Measurements from ENCODE around the gene HTR3B. TPM values are rescaled to one million over a fixed set of nuclear protein-coding genes. Genes with fewer than 3 reads are reported as not detected.

Gene HTR3B
- total RNA-seq, 2 donors from 2014 or later, result not detected

- H3K27me3 ChIP-seq (ENCODE audit: control insufficient read depth, insufficient read depth, low read length, poor library complexity, severe bottlenecking), result no peaks in the 10 kb centered on the region
- no peak overlapping the region for H3K4me3 Mint-ChIP-seq
Observed at GRCh38 chr11:113991718-113992458, 87.3 kb downstream of the HTR3B start.

DNA sequence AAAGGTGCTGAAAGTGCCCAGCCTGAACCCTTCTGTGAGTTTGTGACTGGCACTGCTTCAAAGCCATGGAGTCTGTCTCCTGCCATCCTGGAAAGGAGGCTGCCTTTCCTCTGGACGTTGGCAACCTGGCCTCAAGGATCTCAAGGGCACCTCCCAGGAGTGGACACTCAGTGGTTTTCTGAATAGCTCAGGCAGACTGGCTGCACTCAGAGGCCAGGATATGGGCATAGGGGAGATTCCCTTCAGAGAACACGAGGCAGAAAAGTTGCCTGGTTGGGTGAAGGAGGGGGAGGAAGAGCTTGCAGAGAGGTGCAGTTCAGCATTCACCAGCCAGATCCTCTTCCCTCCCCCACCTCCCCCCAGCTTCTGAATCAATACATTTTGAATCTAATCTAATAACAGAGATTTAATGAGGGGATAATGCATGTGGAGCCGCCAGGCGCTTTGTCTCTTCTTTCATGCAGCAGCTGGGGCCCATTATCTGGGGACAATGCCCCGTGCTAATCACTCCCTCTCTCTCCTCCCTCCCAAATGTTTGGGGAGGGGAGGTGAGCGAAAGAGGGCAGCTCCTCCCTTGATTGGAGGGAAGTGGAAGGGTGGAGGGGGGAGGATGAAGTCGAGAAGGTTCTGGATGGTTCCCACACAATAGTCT lies 88.0 kb downstream of the HTR3B start:
- H3K9ac ChIP-seq (ENCODE audit: extremely low read depth, low read length, poor library complexity, severe bottlenecking), result no peak overlapping the region
- no peak for DNase-seq
- H3K4me1 ChIP-seq (ENCODE audit: control insufficient read depth, insufficient read depth, low read length), result peaks cover 7% of the 10 kb centered on the region
- H3K27me3 Mint-ChIP-seq (ENCODE audit: insufficient read depth), result peaks cover 7% of the 10 kb centered on the region
- no peak overlapping the region for H3K27ac Mint-ChIP-seq
- H3K4me1 Mint-ChIP-seq, result peaks cover 9% of the 10 kb centered on the region
- 46 to 58% methylated on average over 2 to 5 of the region's 7 CpGs for WGBS, 2 experiments (ENCODE audit: insufficient coverage in 1 of 2, insufficient read length in 1 of 2)
- no peak for TF ChIP-seq CTCF (conservative IDR thresholded peaks at IDR 0.05)
- H3K9me3 ChIP-seq (ENCODE audit: control insufficient read depth, low read length), result no peaks in the 10 kb centered on the region
- H3K27me3 ChIP-seq (ENCODE audit: control insufficient read depth, insufficient read depth, low read length, poor library complexity, severe bottlenecking), result no peaks in the 10 kb centered on the region
- H3K9me3 Mint-ChIP-seq, result no peaks in the 10 kb centered on the region
- no peak overlapping the region for H3K4me3 Mint-ChIP-seq
- H3K27ac ChIP-seq (ENCODE audit: low read depth, low read length), result no peak overlapping the region
- no peak overlapping the region for H3K4me3 ChIP-seq (ENCODE audit: low read length)
- no peaks in the 10 kb centered on the region for H3K36me3 ChIP-seq (ENCODE audit: control insufficient read depth, insufficient read depth, low read length)
- H3K36me3 Mint-ChIP-seq (ENCODE audit: low read depth), result no peaks in the 10 kb centered on the region

More at GRCh38 chr11:113991718-113992458, 87.3 kb downstream of the HTR3B start:
- TF ChIP-seq CTCF (conservative IDR thresholded peaks at IDR 0.05), result no peak
- peaks cover 9% of the 10 kb centered on the region for H3K4me1 Mint-ChIP-seq
- H3K9me3 Mint-ChIP-seq, result no peaks in the 10 kb centered on the region
- Histone ChIP-seq H3K9me3 (ENCODE audit: control insufficient read depth, low read length) (no peaks in the 10 kb centered on the region), H3K9ac (ENCODE audit: extremely low read depth, low read length, poor library complexity, severe bottlenecking) (no peak overlapping the region), H3K4me1 (ENCODE audit: control insufficient read depth, insufficient read depth, low read length) (peaks cover 7% of the 10 kb centered on the region), H3K27ac (ENCODE audit: low read depth, low read length) (no peak overlapping the region), H3K36me3 (ENCODE audit: control insufficient read depth, insufficient read depth, low read length) (no peaks in the 10 kb centered on the region), H3K4me3 (ENCODE audit: low read length) (no peak overlapping the region)
- no peak overlapping the region for H3K27ac Mint-ChIP-seq
- DNase-seq, result no peak
- peaks cover 3% of the 10 kb centered on the region for H3K27me3 Mint-ChIP-seq (ENCODE audit: insufficient read depth)
- WGBS, 2 experiments (ENCODE audit: insufficient coverage in 1 of 2, insufficient read length in 1 of 2), result 83 to 96% methylated on average over 4 to 7 of the region's 7 CpGs
- no peaks in the 10 kb centered on the region for H3K36me3 Mint-ChIP-seq (ENCODE audit: low read depth)

DNA sequence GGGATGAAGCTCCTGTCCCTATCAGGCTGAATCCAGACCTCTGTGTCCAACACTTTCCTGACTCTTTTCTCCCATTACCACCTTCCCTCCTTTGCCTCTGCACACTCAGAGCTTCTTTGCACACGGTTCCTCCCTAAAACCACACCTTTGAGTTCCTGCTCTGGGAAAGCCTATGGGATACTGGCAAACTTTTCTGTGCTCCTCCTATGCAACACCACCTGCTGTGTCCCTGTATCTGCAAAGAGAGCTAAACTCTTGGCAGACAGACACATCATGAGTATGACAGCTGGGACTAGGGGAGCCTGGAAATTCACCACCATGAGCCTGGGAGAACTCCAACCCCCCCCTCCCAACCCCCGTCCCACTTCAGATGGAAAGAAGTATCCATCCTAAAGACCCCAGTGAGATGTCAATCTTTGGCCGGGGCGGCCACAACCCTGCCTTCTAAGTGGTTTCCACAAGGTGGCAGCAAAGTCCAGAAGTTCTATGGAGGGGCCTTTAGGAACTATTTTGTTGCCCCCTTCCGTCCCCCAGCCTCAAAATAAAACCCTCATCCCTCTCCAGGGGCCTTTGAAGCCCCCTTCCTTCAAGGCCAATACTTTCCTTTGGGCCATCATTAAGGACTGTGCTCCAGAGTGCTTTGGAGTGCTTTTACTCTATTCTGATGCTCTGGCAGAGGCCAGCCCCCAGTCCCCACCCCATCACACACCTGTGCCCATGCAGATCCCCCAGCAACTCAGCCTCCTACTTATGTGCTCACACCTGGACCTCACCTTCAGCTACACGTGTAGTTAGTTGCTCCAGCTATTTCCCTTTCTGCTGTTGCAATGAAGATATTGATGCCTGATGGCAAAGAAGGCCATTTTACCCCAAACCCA lies 89.7 kb downstream of the HTR3B start:
- peak; percentile 86 for TF ChIP-seq CTCF (conservative IDR thresholded peaks at IDR 0.05)
- Histone ChIP-seq H3K27ac (ENCODE audit: low read depth, low read length) (no peak overlapping the region), H3K27me3 (ENCODE audit: control insufficient read depth, insufficient read depth, low read length, poor library complexity, severe bottlenecking) (no peaks in the 10 kb centered on the region), H3K9ac (ENCODE audit: extremely low read depth, low read length, poor library complexity, severe bottlenecking) (no peak overlapping the region), H3K9me3 (ENCODE audit: control insufficient read depth, low read length) (no peaks in the 10 kb centered on the region), H3K4me3 (ENCODE audit: low read length) (no peak overlapping the region), H3K4me1 (ENCODE audit: control insufficient read depth, insufficient read depth, low read length) (peaks cover 7% of the 10 kb centered on the region), H3K36me3 (ENCODE audit: control insufficient read depth, insufficient read depth, low read length) (no peaks in the 10 kb centered on the region)
- H3K36me3 Mint-ChIP-seq (ENCODE audit: low read depth), result no peaks in the 10 kb centered on the region
- peaks cover 6% of the 10 kb centered on the region for H3K27me3 Mint-ChIP-seq (ENCODE audit: insufficient read depth)
- DNase-seq, result peak; percentile 87
- H3K4me1 Mint-ChIP-seq, result peaks cover 9% of the 10 kb centered on the region
- no peaks in the 10 kb centered on the region for H3K9me3 Mint-ChIP-seq
- WGBS, 2 experiments (ENCODE audit: insufficient coverage in 1 of 2, insufficient read length in 1 of 2), result 12 to 14% methylated on average over 4 to 6 of the region's 6 CpGs
- no peak overlapping the region for H3K27ac Mint-ChIP-seq
- H3K4me3 Mint-ChIP-seq, result no peak overlapping the region

Measured in endodermal cell (in vitro differentiated cells).